ENCODE data around the gene KCNQ1. TPM values are rescaled to one million over a fixed set of nuclear protein-coding genes. Genes with fewer than 3 reads are reported as not detected.
A peak's percentile ranks its signal among the peaks of the same experiment; 100 is the strongest.

The KCNQ1 gene
- total RNA-seq, 5 donors from 2014 or later (not counting 1 experiment from before 2014, with no cell fraction given): 20.9 to 32.9 (median 24.0) TPM

GRCh38 chr11:2878782-2879181 lies 434.0 kb downstream of the KCNQ1 start:
- Mint-ChIP-seq H3K4me1 (peaks cover 2 to 11% (median 3%) of the 10 kb centered on the region in 3 donors), H3K36me3 (no peaks in the 10 kb centered on the region), H3K9me3 (peaks cover 0 to 2% (median 0%) of the 10 kb centered on the region in 3 donors), H3K27ac (no peak overlapping the region), H3K4me3 (no peak overlapping the region), H3K27me3 (peaks cover 0 to 9% of the 10 kb centered on the region in 2 donors)
- peaks cover 0 to 36% of the 10 kb centered on the region in 2 experiments for H3K27me3 ChIP-seq (replicated peaks in 1 of 2; ENCODE audit: control insufficient read depth in 2 of 2, extremely low read depth in 1 of 2, insufficient read depth in 2 of 2, low read length in 1 of 2)
- H3K36me3 ChIP-seq (ENCODE audit: control insufficient read depth in 2 of 2, extremely low read depth in 1 of 2, insufficient read depth in 1 of 2, low read length in 1 of 2): no peaks in the 10 kb centered on the region
- WGBS (ENCODE audit: insufficient coverage): 91% methylated on average over 7 of the region's 8 CpGs
- H3K9me3 ChIP-seq: no peaks in the 10 kb centered on the region
- no peak for ATAC-seq (replicated peaks in 1 of 4)
- CTCF ChIA-PET: no interaction called here
- POLR2A ChIA-PET: no interaction called here
- H3K27ac ChIP-seq (ENCODE audit: low read length): no peak overlapping the region
- no peak for DNase-seq
- no peak overlapping the region for H3K4me3 ChIP-seq (ENCODE audit: control insufficient read depth in 1 of 2, extremely low read depth in 1 of 2, low read length in 1 of 2)
- H3K4me1 ChIP-seq (ENCODE audit: control insufficient read depth in 1 of 2, extremely low read depth in 1 of 2, insufficient read depth in 2 of 2, low read length in 2 of 2): peaks cover 0 to 3% of the 10 kb centered on the region in 2 experiments

GRCh38 chr11:2880646-2881045 lies 435.8 kb downstream of the KCNQ1 start:
- Mint-ChIP-seq H3K4me1 (peaks cover 2 to 11% (median 5%) of the 10 kb centered on the region in 3 donors), H3K27ac (no peak overlapping the region), H3K4me3 (no peak overlapping the region), H3K36me3 (no peaks in the 10 kb centered on the region), H3K9me3 (peaks cover 0 to 2% (median 0%) of the 10 kb centered on the region in 3 donors), H3K27me3 (peaks cover 0 to 7% of the 10 kb centered on the region in 2 donors)
- no peaks in the 10 kb centered on the region for H3K36me3 ChIP-seq (ENCODE audit: control insufficient read depth in 2 of 2, extremely low read depth in 1 of 2, insufficient read depth in 1 of 2, low read length in 1 of 2)
- H3K4me3 ChIP-seq (ENCODE audit: control insufficient read depth in 1 of 2, extremely low read depth in 1 of 2, low read length in 1 of 2): no peak overlapping the region
- POLR2A ChIA-PET: no interaction called here
- no peak for ATAC-seq (replicated peaks in 1 of 4)
- CTCF ChIA-PET: no interaction called here
- H3K27ac ChIP-seq (ENCODE audit: low read length): no peak overlapping the region
- peaks cover 0 to 33% of the 10 kb centered on the region in 2 experiments for H3K27me3 ChIP-seq (replicated peaks in 1 of 2; ENCODE audit: control insufficient read depth in 2 of 2, extremely low read depth in 1 of 2, insufficient read depth in 2 of 2, low read length in 1 of 2)
- no peaks in the 10 kb centered on the region for H3K9me3 ChIP-seq
- no peak for DNase-seq
- 90% methylated on average over 5 of the region's 7 CpGs for WGBS (ENCODE audit: insufficient coverage)
- H3K4me1 ChIP-seq (ENCODE audit: control insufficient read depth in 1 of 2, extremely low read depth in 1 of 2, insufficient read depth in 2 of 2, low read length in 2 of 2): peaks cover 0 to 14% of the 10 kb centered on the region in 2 experiments

GRCh38 chr11:2881076-2881980 lies 436.5 kb downstream of the KCNQ1 start:
- no peak overlapping the region for H3K27ac Mint-ChIP-seq
- no peaks in the 10 kb centered on the region for H3K9me3 ChIP-seq
- no peaks in the 10 kb centered on the region for H3K36me3 Mint-ChIP-seq
- H3K4me1 ChIP-seq (ENCODE audit: control insufficient read depth in 1 of 2, extremely low read depth in 1 of 2, insufficient read depth in 2 of 2, low read length in 2 of 2): peaks cover 0 to 17% of the 10 kb centered on the region in 2 experiments
- no peak overlapping the region for H3K4me3 ChIP-seq (ENCODE audit: control insufficient read depth in 1 of 2, extremely low read depth in 1 of 2, low read length in 1 of 2)
- peaks cover 0 to 7% of the 10 kb centered on the region in 2 donors for H3K27me3 Mint-ChIP-seq
- ChIA-PET CTCF (no interaction called here), POLR2A (interaction anchor here (0.5 kb wide), 3 partner anchors 112 to 135 kb away, joined by 4 to 7 read pairs (median 6); no protein-coding TSS in a partner anchor)
- DNase-seq (no peak), ATAC-seq (replicated peaks in 1 of 4) (no peak)
- H3K4me1 Mint-ChIP-seq: peaks cover 2 to 11% (median 5%) of the 10 kb centered on the region in 3 donors
- no peak overlapping the region for H3K27ac ChIP-seq (ENCODE audit: low read length)
- no peaks in the 10 kb centered on the region for H3K36me3 ChIP-seq (ENCODE audit: control insufficient read depth in 2 of 2, extremely low read depth in 1 of 2, insufficient read depth in 1 of 2, low read length in 1 of 2)
- WGBS (ENCODE audit: insufficient coverage): 85% methylated on average over 18 of the region's 19 CpGs
- H3K9me3 Mint-ChIP-seq: no peaks in the 10 kb centered on the region
- no peak overlapping the region for H3K4me3 Mint-ChIP-seq
- peaks cover 0 to 34% of the 10 kb centered on the region in 2 experiments for H3K27me3 ChIP-seq (replicated peaks in 1 of 2; ENCODE audit: control insufficient read depth in 2 of 2, extremely low read depth in 1 of 2, insufficient read depth in 2 of 2, low read length in 1 of 2)

- WGBS (ENCODE audit: insufficient coverage): 96% methylated on average over 5 of the region's 12 CpGs
- no peak overlapping the region for H3K4me3 Mint-ChIP-seq
- POLR2A ChIA-PET: interaction anchor here (0.5 kb wide), 3 partner anchors 112 to 134 kb away, joined by 4 to 7 read pairs (median 6); no protein-coding TSS in a partner anchor
Measured at GRCh38 chr11:2881981-2882375, 437.2 kb downstream of the KCNQ1 start.

DNA sequence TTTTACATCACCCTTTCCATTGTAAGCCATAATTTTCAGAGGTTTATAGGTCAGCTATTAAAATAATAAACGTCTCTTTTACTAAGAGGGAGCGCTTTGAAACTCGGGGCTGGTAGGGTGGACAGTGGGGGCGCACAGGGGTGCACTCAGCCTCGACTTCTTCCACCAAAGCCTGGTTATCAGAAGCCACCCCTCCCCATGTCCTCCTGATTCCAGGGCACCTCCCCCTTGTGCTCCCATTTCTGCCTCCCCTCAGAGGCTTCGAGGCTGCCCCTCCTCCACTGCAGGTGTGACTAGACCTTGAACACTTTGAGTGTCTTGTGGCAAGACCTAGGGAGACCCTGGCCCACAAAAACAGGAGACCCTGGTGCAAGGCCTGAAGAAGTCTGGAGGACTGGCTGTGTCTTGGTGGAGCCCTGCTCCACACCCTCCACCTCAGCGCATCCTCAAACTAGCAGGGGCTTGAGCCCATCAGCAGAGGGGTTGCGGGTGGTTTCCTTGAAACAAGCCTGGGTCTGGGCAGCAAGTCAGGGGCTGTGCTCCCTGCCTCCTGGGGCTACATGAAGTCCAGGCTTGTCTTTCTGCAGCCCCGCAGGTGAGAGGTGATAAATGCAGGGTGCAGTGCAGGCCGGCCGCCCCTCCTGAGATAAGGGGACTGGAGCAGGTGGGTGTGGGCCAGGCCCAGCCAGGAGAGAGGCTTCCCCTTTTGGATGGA lies 437.7 kb downstream of the KCNQ1 start:
- Histone ChIP-seq H3K4me3 (ENCODE audit: control insufficient read depth in 1 of 2, extremely low read depth in 1 of 2, low read length in 1 of 2) (no peak overlapping the region), H3K36me3 (ENCODE audit: control insufficient read depth in 2 of 2, extremely low read depth in 1 of 2, insufficient read depth in 1 of 2, low read length in 1 of 2) (no peaks in the 10 kb centered on the region), H3K9me3 (no peaks in the 10 kb centered on the region), H3K27ac (ENCODE audit: low read length) (no peak overlapping the region), H3K4me1 (ENCODE audit: control insufficient read depth in 1 of 2, extremely low read depth in 1 of 2, insufficient read depth in 2 of 2, low read length in 2 of 2) (peaks cover 0 to 29% of the 10 kb centered on the region in 2 experiments), H3K27me3 (replicated peaks in 1 of 2; ENCODE audit: control insufficient read depth in 2 of 2, extremely low read depth in 1 of 2, insufficient read depth in 2 of 2, low read length in 1 of 2) (peaks cover 0 to 36% of the 10 kb centered on the region in 2 experiments)
- POLR2A ChIA-PET: no interaction called here
- peaks cover 0 to 7% of the 10 kb centered on the region in 2 donors for H3K27me3 Mint-ChIP-seq
- H3K4me3 Mint-ChIP-seq: peak overlapping the region; percentile 57 to 74 (median 69)
- WGBS (ENCODE audit: insufficient coverage): 97% methylated on average over 6 of the region's 11 CpGs
- no peaks in the 10 kb centered on the region for H3K9me3 Mint-ChIP-seq
- CTCF ChIA-PET: no interaction called here
- H3K36me3 Mint-ChIP-seq: no peaks in the 10 kb centered on the region
- H3K4me1 Mint-ChIP-seq: peaks cover 8 to 14% (median 11%) of the 10 kb centered on the region in 3 donors
- H3K27ac Mint-ChIP-seq: no peak overlapping the region
- ATAC-seq (replicated peaks in 1 of 4) (no peak), DNase-seq (no peak)

More at GRCh38 chr11:2881981-2882375, 437.2 kb downstream of the KCNQ1 start:
- Histone ChIP-seq H3K9me3 (no peaks in the 10 kb centered on the region), H3K4me3 (ENCODE audit: control insufficient read depth in 1 of 2, extremely low read depth in 1 of 2, low read length in 1 of 2) (no peak overlapping the region), H3K4me1 (ENCODE audit: control insufficient read depth in 1 of 2, extremely low read depth in 1 of 2, insufficient read depth in 2 of 2, low read length in 2 of 2) (peaks cover 0 to 23% of the 10 kb centered on the region in 2 experiments), H3K27me3 (replicated peaks in 1 of 2; ENCODE audit: control insufficient read depth in 2 of 2, extremely low read depth in 1 of 2, insufficient read depth in 2 of 2, low read length in 1 of 2) (peaks cover 0 to 36% of the 10 kb centered on the region in 2 experiments), H3K27ac (ENCODE audit: low read length) (no peak overlapping the region), H3K36me3 (ENCODE audit: control insufficient read depth in 2 of 2, extremely low read depth in 1 of 2, insufficient read depth in 1 of 2, low read length in 1 of 2) (no peaks in the 10 kb centered on the region)
- CTCF ChIA-PET: no interaction called here
- DNase-seq: no peak
- ATAC-seq (replicated peaks in 1 of 4): no peak
- peaks cover 5 to 11% (median 9%) of the 10 kb centered on the region in 3 donors for H3K4me1 Mint-ChIP-seq
- no peaks in the 10 kb centered on the region for H3K36me3 Mint-ChIP-seq
- H3K9me3 Mint-ChIP-seq: no peaks in the 10 kb centered on the region
- peaks cover 0 to 7% of the 10 kb centered on the region in 2 donors for H3K27me3 Mint-ChIP-seq
- no peak overlapping the region for H3K27ac Mint-ChIP-seq

DNA sequence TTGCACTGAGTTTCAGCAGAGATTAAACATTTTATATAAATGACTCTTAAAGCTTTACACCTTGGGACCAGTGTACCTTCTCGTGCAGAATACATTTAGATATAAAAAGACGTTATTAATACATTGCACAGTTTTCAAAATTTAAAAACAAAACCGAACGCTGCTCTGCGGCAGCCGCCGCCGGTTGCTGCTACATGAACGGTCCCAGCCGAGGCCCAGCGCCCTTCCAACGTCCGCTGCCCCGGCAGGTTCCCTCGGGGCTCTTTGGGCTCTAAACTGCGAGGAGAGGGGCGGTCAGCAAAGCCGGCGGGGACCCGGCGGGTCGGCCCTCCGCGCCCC lies 438.8 kb downstream of the KCNQ1 start:
- H3K27ac Mint-ChIP-seq: no peak overlapping the region
- POLR2A ChIA-PET: no interaction called here
- peaks cover 17 to 23% (median 21%) of the 10 kb centered on the region in 3 donors for H3K4me1 Mint-ChIP-seq

More for the DNA sequence above, 438.8 kb downstream of the KCNQ1 start:
- Mint-ChIP-seq H3K9me3 (no peaks in the 10 kb centered on the region), H3K27me3 (peaks cover 0 to 7% of the 10 kb centered on the region in 2 donors), H3K4me3 (peak overlapping the region; percentile 45 to 74 (median 60)), H3K36me3 (no peaks in the 10 kb centered on the region)
- H3K9me3 ChIP-seq: no peaks in the 10 kb centered on the region
- peaks cover 0 to 38% of the 10 kb centered on the region in 2 experiments for H3K4me1 ChIP-seq (ENCODE audit: control insufficient read depth in 1 of 2, extremely low read depth in 1 of 2, insufficient read depth in 2 of 2, low read length in 2 of 2)
- no peak for ATAC-seq (replicated peaks in 1 of 4)
- CTCF ChIA-PET: interaction anchor here in 1 of 2 donors (0.6 kb wide), 1 partner anchor 483 kb away, joined by 9 read pairs; the partner anchor contains the start of gene TSSC4
- H3K4me3 ChIP-seq (ENCODE audit: control insufficient read depth in 1 of 2, extremely low read depth in 1 of 2, low read length in 1 of 2): peak overlapping the region; percentile 17 to 20
- 34% methylated on average over 22 of the region's 24 CpGs for WGBS (ENCODE audit: insufficient coverage)
- H3K27me3 ChIP-seq (replicated peaks in 1 of 2; ENCODE audit: control insufficient read depth in 2 of 2, extremely low read depth in 1 of 2, insufficient read depth in 2 of 2, low read length in 1 of 2): peaks cover 0 to 36% of the 10 kb centered on the region in 2 experiments
- DNase-seq: no peak
- H3K36me3 ChIP-seq (ENCODE audit: control insufficient read depth in 2 of 2, extremely low read depth in 1 of 2, insufficient read depth in 1 of 2, low read length in 1 of 2): no peaks in the 10 kb centered on the region
- H3K27ac ChIP-seq (ENCODE audit: low read length): no peak overlapping the region

Data from T-cell (primary cell).